Subcutaneous abdominal adipose tissue (tissue), 5 donors: ENCODE data around the gene POLDIP3.
"Not testable (repeated sequence)": the region's sequence is repeated elsewhere in the genome, so short reads cannot be mapped to it uniquely, and the experiment has no call there.

ENCODE experiments used
- H3K27ac ChIP-seq: one replicate; pipeline ENCODE4 v1.7.0; 2013; ENCODE audit warnings: low read depth, mild to moderate bottlenecking, inconsistent platforms, low read length, moderate library complexity
- H3K27me3 ChIP-seq, 5 donors: one replicate each; pipeline ENCODE4 v1.7.0; 2013; ENCODE audit warnings: low read length in 5 of 5, inconsistent platforms in 1 of 5; ENCODE audit not compliant: control insufficient read depth in 5 of 5, insufficient read depth in 4 of 5
- H3K36me3 ChIP-seq, 5 donors: one replicate each; pipeline ENCODE4 v1.7.0; 2013; ENCODE audit warnings: low read length in 5 of 5; ENCODE audit not compliant: control insufficient read depth in 5 of 5, insufficient read depth in 5 of 5
- H3K4me1 ChIP-seq, 5 donors: one replicate each; pipeline ENCODE4 v1.7.0; 2013; ENCODE audit warnings: low read length in 5 of 5, mild to moderate bottlenecking in 3 of 5, moderate library complexity in 1 of 5; ENCODE audit not compliant: control insufficient read depth in 5 of 5, insufficient read depth in 5 of 5
- H3K4me3 ChIP-seq, 5 donors: one replicate each; pipeline ENCODE4 v1.7.0; 2013; ENCODE audit warnings: low read length in 5 of 5, low read depth in 1 of 5
- H3K9ac ChIP-seq, 5 donors: one replicate each; pipeline ENCODE4 v1.7.0; 2013; ENCODE audit warnings: low read length in 5 of 5, mild to moderate bottlenecking in 4 of 5, moderate library complexity in 3 of 5
- H3K9me3 ChIP-seq, 5 donors: one replicate each; pipeline ENCODE4 v1.7.0; 2013; ENCODE audit warnings: low read length in 5 of 5; ENCODE audit not compliant: control insufficient read depth in 5 of 5
- donor health status: healthy.
- donor health status: healthy.
- donor health status: healthy.
- donor health status: healthy.
- donor health status: healthy.

The POLDIP3 gene

GRCh38 chr22:42581194-42581761 lies 33.4 kb downstream of the POLDIP3 start:
- H3K9me3 ChIP-seq, H3K27ac ChIP-seq, H3K27me3 ChIP-seq: not testable (repeated sequence)
- peaks cover 0 to 57% (median 45%) of the 10 kb centered on the region in 5 donors for H3K36me3 ChIP-seq
- peak overlapping the region in 4 of 5 donors; percentile 56 to 79 (median 78) for H3K9ac ChIP-seq
- peaks cover 0 to 15% (median 11%) of the 10 kb centered on the region in 5 donors for H3K4me1 ChIP-seq
- H3K4me3 ChIP-seq = peak overlapping the region; percentile 65 to 78 (median 68)

GRCh38 chr22:42580040-42580439 lies 34.6 kb downstream of the POLDIP3 start:
- Histone ChIP-seq H3K36me3 (peaks cover 0 to 54% (median 38%) of the 10 kb centered on the region in 5 donors), H3K4me1 (peaks cover 0 to 15% (median 11%) of the 10 kb centered on the region in 5 donors)
- not testable (repeated sequence) for H3K4me3 ChIP-seq, H3K9me3 ChIP-seq, H3K27me3 ChIP-seq, H3K9ac ChIP-seq, H3K27ac ChIP-seq

- H3K27ac ChIP-seq = no peak overlapping the region
- peaks cover 0 to 18% (median 11%) of the 10 kb centered on the region in 5 donors for H3K4me1 ChIP-seq
- no peak overlapping the region for H3K9ac ChIP-seq
- peaks cover 0 to 48% (median 30%) of the 10 kb centered on the region in 5 donors for H3K36me3 ChIP-seq
- H3K9me3 ChIP-seq = no peaks in the 10 kb centered on the region
- H3K27me3 ChIP-seq = no peaks in the 10 kb centered on the region
- no peak overlapping the region for H3K4me3 ChIP-seq
Observed at GRCh38 chr22:42577623-42578240, 37.0 kb downstream of the POLDIP3 start.

GRCh38 chr22:42577141-42577540 lies 37.5 kb downstream of the POLDIP3 start:
- not testable (repeated sequence) for H3K9ac ChIP-seq, H3K27ac ChIP-seq, H3K9me3 ChIP-seq, H3K27me3 ChIP-seq, H3K4me3 ChIP-seq
- Histone ChIP-seq H3K36me3 (peaks cover 0 to 53% (median 30%) of the 10 kb centered on the region in 5 donors), H3K4me1 (peaks cover 0 to 15% (median 6%) of the 10 kb centered on the region in 5 donors)

- not testable (repeated sequence) for H3K4me1 ChIP-seq, H3K9me3 ChIP-seq, H3K9ac ChIP-seq, H3K27me3 ChIP-seq, H3K27ac ChIP-seq, H3K4me3 ChIP-seq
- peaks cover 0 to 57% (median 35%) of the 10 kb centered on the region in 5 donors for H3K36me3 ChIP-seq
Observed at GRCh38 chr22:42575996-42576574, 38.6 kb downstream of the POLDIP3 start.

- H3K4me3 ChIP-seq, H3K4me1 ChIP-seq, H3K9me3 ChIP-seq, H3K9ac ChIP-seq, H3K27ac ChIP-seq, H3K27me3 ChIP-seq: not testable (repeated sequence)
- peaks cover 0 to 68% (median 39%) of the 10 kb centered on the region in 5 donors for H3K36me3 ChIP-seq
Observed at GRCh38 chr22:42574468-42574867, 40.2 kb downstream of the POLDIP3 start.

- not testable (repeated sequence) for H3K9me3 ChIP-seq, H3K4me3 ChIP-seq, H3K27ac ChIP-seq, H3K4me1 ChIP-seq, H3K27me3 ChIP-seq, H3K9ac ChIP-seq
- H3K36me3 ChIP-seq = peaks cover 0 to 69% (median 39%) of the 10 kb centered on the region in 5 donors
Observed at GRCh38 chr22:42574046-42574445, 40.6 kb downstream of the POLDIP3 start.

GRCh38 chr22:42571068-42571467 lies 43.6 kb downstream of the POLDIP3 start:
- not testable (repeated sequence) for H3K9me3 ChIP-seq, H3K4me1 ChIP-seq, H3K9ac ChIP-seq, H3K4me3 ChIP-seq, H3K27me3 ChIP-seq, H3K27ac ChIP-seq
- peaks cover 0 to 50% (median 20%) of the 10 kb centered on the region in 5 donors for H3K36me3 ChIP-seq

- H3K9ac ChIP-seq, H3K4me1 ChIP-seq, H3K27ac ChIP-seq, H3K27me3 ChIP-seq, H3K4me3 ChIP-seq, H3K9me3 ChIP-seq: not testable (repeated sequence)
- peaks cover 0 to 50% (median 23%) of the 10 kb centered on the region in 5 donors for H3K36me3 ChIP-seq
Observed at GRCh38 chr22:42570580-42570979, 44.1 kb downstream of the POLDIP3 start.

GRCh38 chr22:42567950-42568349 lies 46.7 kb downstream of the POLDIP3 start:
- H3K4me3 ChIP-seq, H3K27me3 ChIP-seq, H3K9ac ChIP-seq, H3K9me3 ChIP-seq, H3K4me1 ChIP-seq, H3K27ac ChIP-seq: not testable (repeated sequence)
- peaks cover 0 to 35% (median 10%) of the 10 kb centered on the region in 5 donors for H3K36me3 ChIP-seq
